Breast epithelium (tissue), 4 donors: ENCODE measurements around the gene STARD3NL. TPM values are rescaled to one million over a fixed set of nuclear protein-coding genes. Genes with fewer than 3 reads are reported as not detected.

Experiments
- DNase-seq, 2 donors: peaks; one replicate each; pipeline ENCODE4 v3.0.0-alpha.2; 2019; ENCODE audit warnings: low spot score in 2 of 2
- H3K27ac ChIP-seq, 2 donors: fragments of 200-600 bp; sonication (generic) in 1 of 2; one replicate each; pipeline ENCODE4 v1.5.1; 2016 to 2019; ENCODE audit warnings: mild to moderate bottlenecking in 1 of 2
- H3K27me3 ChIP-seq, 2 donors: fragments of 200-600 bp; sonication (generic) in 1 of 2; one replicate each; pipeline versions ENCODE4 v1.5.1 to v1.6.0; 2017 to 2019; ENCODE audit warnings: control low read depth in 1 of 2, mild to moderate bottlenecking in 1 of 2
- H3K36me3 ChIP-seq: fragments of 200-600 bp; one replicate; pipeline ENCODE4 v1.5.1; 2019
- H3K4me1 ChIP-seq, 2 donors: fragments of 200-600 bp; sonication (generic); one replicate each; pipeline ENCODE4 v1.5.1; 2016 to 2019; ENCODE audit warnings: control low read depth in 1 of 2
- H3K4me3 ChIP-seq, 3 donors: fragments of 200-600 bp; sonication (generic); 1 replicate in 2 of 3; 2 replicates in 1 of 3; pipeline ENCODE4 v1.5.1; 2016 to 2019; ENCODE audit warnings: mild to moderate bottlenecking in 3 of 3, moderate library complexity in 2 of 3
- H3K9me3 ChIP-seq, 2 donors: fragments of 200-600 bp; sonication (generic) in 1 of 2; one replicate each; pipeline ENCODE4 v1.5.1; 2016 to 2019; ENCODE audit warnings: control low read depth in 1 of 2
- CTCF ChIP-seq, 3 donors: fragments of 450-650 bp; IDR thresholded peaks; one replicate each; pipeline ENCODE4 v1.5.1; 2016 to 2017; ENCODE audit warnings: antibody characterized with exemption in 3 of 3, mild to moderate bottlenecking in 3 of 3, moderate library complexity in 3 of 3
- POLR2A ChIP-seq: fragments of 450-650 bp; IDR thresholded peaks from one replicate; pipeline ENCODE4 v1.6.1; 2016; ENCODE audit warnings: antibody characterized with exemption, mild to moderate bottlenecking, moderate library complexity
- POLR2AphosphoS5 ChIP-seq, 3 donors: sonication (generic); formaldehyde crosslinking; IDR thresholded peaks; one replicate each; pipeline ENCODE4 v1.6.1; 2017; ENCODE audit warnings: antibody characterized with exemption in 3 of 3
- intact Hi-C: fragments of 100-400 bp; cut with DNase I; formaldehyde crosslinking; loops from one replicate; pipeline ENCODE4 v1.15.1; 2023; ENCODE audit warnings: low total_unique reads
- total RNA-seq, 3 donors: library from RNA; depleted of rRNA; stranded (reverse); fragments of >200 nt; gene quantifications; one replicate each; pipeline ENCODE4 v1.1.0, GENCODE V29; 2016

STARD3NL gene
- total RNA-seq, 3 donors from 2014 or later, result 36.8 to 42.9 (median 42.6) TPM

GRCh38 chr7:38187794-38188440, 9.9 kb downstream of the STARD3NL start:
- intact Hi-C loops, result no loop called here
- no peak overlapping the region for H3K27ac ChIP-seq
- no peaks in the 10 kb centered on the region for H3K4me1 ChIP-seq
- no peak for TF ChIP-seq POLR2AphosphoS5 (IDR thresholded peaks at IDR 0.05)
- no peak for TF ChIP-seq CTCF (IDR thresholded peaks at IDR 0.05)
- no peak for TF ChIP-seq POLR2A
- no peak for DNase-seq
- peaks cover 0 to 8% of the 10 kb centered on the region in 2 donors for H3K9me3 ChIP-seq
- no peak overlapping the region for H3K4me3 ChIP-seq
- H3K36me3 ChIP-seq, result no peaks in the 10 kb centered on the region
- no peaks in the 10 kb centered on the region for H3K27me3 ChIP-seq

GRCh38 chr7:38189231-38189938, 11.3 kb downstream of the STARD3NL start:
- Histone ChIP-seq H3K27ac (no peak overlapping the region), H3K4me1 (no peaks in the 10 kb centered on the region), H3K4me3 (no peak overlapping the region), H3K27me3 (no peaks in the 10 kb centered on the region), H3K9me3 (peaks cover 0 to 8% of the 10 kb centered on the region in 2 donors), H3K36me3 (no peaks in the 10 kb centered on the region)
- intact Hi-C loops, result no loop called here
- DNase-seq, result no peak
- TF ChIP-seq CTCF (IDR thresholded peaks at IDR 0.05) (no peak), POLR2A (no peak), POLR2AphosphoS5 (IDR thresholded peaks at IDR 0.05) (no peak)

GRCh38 chr7:38190011-38190410, 12.0 kb downstream of the STARD3NL start:
- H3K4me1 ChIP-seq, result no peaks in the 10 kb centered on the region
- intact Hi-C loops, result no loop called here

GRCh38 chr7:38191791-38192190, 13.7 kb downstream of the STARD3NL start:
- peaks cover 0 to 8% of the 10 kb centered on the region in 2 donors for H3K9me3 ChIP-seq
- intact Hi-C loops, result no loop called here
- no peak for DNase-seq
- TF ChIP-seq POLR2A (no peak), POLR2AphosphoS5 (IDR thresholded peaks at IDR 0.05) (no peak), CTCF (IDR thresholded peaks at IDR 0.05) (no peak)
- no peaks in the 10 kb centered on the region for H3K36me3 ChIP-seq
- H3K27me3 ChIP-seq, result no peaks in the 10 kb centered on the region
- H3K27ac ChIP-seq, result no peak overlapping the region
- no peak overlapping the region for H3K4me3 ChIP-seq
- H3K4me1 ChIP-seq, result peaks cover 0 to 7% of the 10 kb centered on the region in 2 donors

More at GRCh38 chr7:38190011-38190410, 12.0 kb downstream of the STARD3NL start:
- TF ChIP-seq CTCF (IDR thresholded peaks at IDR 0.05) (no peak), POLR2A (no peak), POLR2AphosphoS5 (IDR thresholded peaks at IDR 0.05) (no peak)
- Histone ChIP-seq H3K27me3 (no peaks in the 10 kb centered on the region), H3K27ac (no peak overlapping the region), H3K4me3 (no peak overlapping the region), H3K9me3 (peaks cover 0 to 8% of the 10 kb centered on the region in 2 donors), H3K36me3 (no peaks in the 10 kb centered on the region)
- no peak for DNase-seq

- Histone ChIP-seq H3K27ac (no peak overlapping the region), H3K27me3 (no peaks in the 10 kb centered on the region), H3K9me3 (peaks cover 0 to 8% of the 10 kb centered on the region in 2 donors), H3K4me1 (peaks cover 0 to 7% of the 10 kb centered on the region in 2 donors), H3K4me3 (no peak overlapping the region), H3K36me3 (no peaks in the 10 kb centered on the region)
- no peak for DNase-seq
- no peak for TF ChIP-seq POLR2A
- TF ChIP-seq POLR2AphosphoS5 (IDR thresholded peaks at IDR 0.05), result no peak
- TF ChIP-seq CTCF (IDR thresholded peaks at IDR 0.05), result no peak
- intact Hi-C loops, result no loop called here
Measured at GRCh38 chr7:38192327-38192726, 14.3 kb downstream of the STARD3NL start.
